Camera-type eye (tissue), 1 donor: ENCODE measurements around the gene CCT2. TPM values are rescaled to one million over a fixed set of nuclear protein-coding genes. Genes with fewer than 3 reads are reported as not detected.

ENCODE experiments used
- total RNA-seq: library from RNA; depleted of rRNA; stranded (reverse); fragments of >200 nt; gene quantifications from one replicate; pipeline ENCODE4 v1.2.3, GENCODE V29; 2014

Gene CCT2
- 230 TPM for total RNA-seq

GRCh38 chr12:69585189-69586062 is at the start of gene CCT2:
CCT2 (plus strand) TSS chr12:69585459; CDS start chr12:69585522, 63 bp downstream.

GRCh38 chr12:69610729-69611128 is 25.5 kb downstream of the CCT2 start, which contains the start of gene LRRC10:
LRRC10 (minus strand) TSS chr12:69610907; CDS start chr12:69610838, 69 bp downstream.

Other genes starting within 250 kb of the CCT2 start
- 104 TPM for gene LYZ, start 237.1 kb upstream of the CCT2 start, total RNA-seq
- 36.0 TPM for gene YEATS4, start 225.7 kb upstream of the CCT2 start, total RNA-seq
- gene FRS2, start 115.1 kb upstream of the CCT2 start, total RNA-seq, result 129 TPM
- gene LRRC10, start 25.4 kb downstream of the CCT2 start, total RNA-seq, result not detected
- 10.6 TPM for gene BEST3, start 113.8 kb downstream of the CCT2 start, total RNA-seq
- 71.6 TPM for gene RAB3IP, start 153.4 kb downstream of the CCT2 start, total RNA-seq
- 1.0 TPM for gene MYRFL, start 239.8 kb downstream of the CCT2 start, total RNA-seq